GM19463 (cell line): ENCODE measurements around the gene CRACDL.

Source experiments
- ATAC-seq: cut with Tn5 transposase; IDR thresholded peaks from one replicate; pipeline ENCODE4 v1.9.1; 2021; ENCODE audit warnings: mild to moderate bottlenecking, moderate library complexity; ENCODE audit not compliant: unreplicated experiment

Gene CRACDL

DNA sequence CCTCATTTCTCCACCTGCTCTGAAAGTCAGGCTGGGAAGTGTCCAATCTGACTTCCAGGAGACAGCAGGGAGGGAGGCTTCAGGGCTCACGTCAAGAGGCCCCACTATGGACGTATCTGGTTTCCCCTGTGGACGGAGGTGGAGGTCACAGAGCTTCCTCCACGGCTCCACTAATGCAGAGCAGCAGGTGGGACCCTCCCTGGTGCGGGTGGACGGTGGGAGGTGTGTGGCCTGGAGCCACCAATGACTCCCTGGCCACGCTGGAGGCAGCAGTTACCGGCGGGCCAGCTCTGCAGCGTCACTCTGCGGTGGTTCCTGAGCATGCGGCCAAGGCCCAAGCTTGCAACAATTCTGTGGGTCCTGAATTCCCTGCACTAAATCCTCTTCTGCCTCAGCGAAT, 9.0 kb downstream of the CRACDL start:
- no peak for ATAC-seq

- ATAC-seq: no peak
These were observed 9.4 kb downstream of the CRACDL start for GRCh38 chr2:98926601-98927000.

- no peak for ATAC-seq
These were observed 11.1 kb downstream of the CRACDL start for GRCh38 chr2:98924910-98925309.

GRCh38 chr2:98924038-98924830, 11.8 kb downstream of the CRACDL start:
- ATAC-seq: no peak

DNA sequence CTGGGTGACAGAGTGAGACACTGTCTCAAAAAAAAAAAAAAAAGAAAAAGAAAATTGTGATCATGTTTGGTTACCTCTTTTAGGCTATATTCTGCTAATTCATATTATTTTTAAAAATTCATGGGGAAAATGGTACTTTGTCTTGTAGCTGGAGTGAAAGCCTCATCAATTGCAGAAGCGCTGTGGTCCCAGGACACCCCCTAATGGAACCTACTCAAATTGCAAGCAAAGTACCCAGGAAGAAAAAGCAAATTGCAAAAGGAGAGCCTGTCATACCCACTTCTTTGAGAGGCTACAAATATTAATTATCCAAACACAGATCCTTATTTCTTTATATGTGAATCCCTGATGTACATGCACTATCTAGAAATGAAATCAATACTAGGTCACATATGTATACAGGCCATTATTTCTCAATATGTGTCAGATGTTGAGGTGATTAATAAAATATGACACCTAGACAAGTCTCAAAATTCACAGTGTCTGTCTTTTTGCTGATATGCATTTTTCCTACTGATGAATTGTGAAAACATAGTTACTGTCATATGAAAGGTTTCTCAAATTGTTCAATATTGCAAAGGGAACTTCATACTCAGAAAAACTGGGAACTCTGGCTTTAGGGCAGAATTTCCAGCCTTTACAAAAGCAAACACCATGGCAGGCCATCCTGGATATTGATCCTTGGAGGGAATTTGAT, 12.6 kb downstream of the CRACDL start:
- no peak for ATAC-seq

- no peak for ATAC-seq
These were observed 15.0 kb downstream of the CRACDL start for GRCh38 chr2:98921062-98921461.

GRCh38 chr2:98917031-98917471, 19.0 kb downstream of the CRACDL start:
- no peak for ATAC-seq

DNA sequence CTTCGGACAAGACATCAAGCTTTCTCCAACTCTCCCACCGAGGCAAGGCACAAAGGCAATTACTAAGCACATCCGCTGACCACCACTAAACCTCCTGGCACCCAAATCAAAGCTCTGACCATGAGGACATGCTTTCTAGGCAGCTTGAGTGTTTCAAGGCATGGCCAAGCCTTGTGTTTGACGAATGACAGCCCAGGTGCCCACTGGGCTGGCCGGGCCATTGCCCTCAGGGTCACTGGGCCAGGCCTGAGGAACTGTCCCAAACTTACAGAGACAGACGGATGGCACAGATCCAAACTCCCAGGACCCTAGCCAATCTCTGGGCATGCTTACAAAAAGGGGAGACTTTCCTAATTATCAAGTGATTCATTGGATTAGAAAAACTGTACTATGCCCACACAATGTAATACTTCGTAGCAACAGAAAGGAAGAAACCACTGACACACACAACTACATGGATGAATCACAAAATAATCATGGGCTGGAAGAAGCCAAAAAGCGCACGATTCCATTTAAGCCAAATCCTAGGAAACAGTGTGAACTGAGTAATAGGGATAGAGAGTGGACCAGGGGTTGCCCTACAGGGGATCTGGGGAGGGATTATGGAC, 20.2 kb downstream of the CRACDL start:
- ATAC-seq: no peak

DNA sequence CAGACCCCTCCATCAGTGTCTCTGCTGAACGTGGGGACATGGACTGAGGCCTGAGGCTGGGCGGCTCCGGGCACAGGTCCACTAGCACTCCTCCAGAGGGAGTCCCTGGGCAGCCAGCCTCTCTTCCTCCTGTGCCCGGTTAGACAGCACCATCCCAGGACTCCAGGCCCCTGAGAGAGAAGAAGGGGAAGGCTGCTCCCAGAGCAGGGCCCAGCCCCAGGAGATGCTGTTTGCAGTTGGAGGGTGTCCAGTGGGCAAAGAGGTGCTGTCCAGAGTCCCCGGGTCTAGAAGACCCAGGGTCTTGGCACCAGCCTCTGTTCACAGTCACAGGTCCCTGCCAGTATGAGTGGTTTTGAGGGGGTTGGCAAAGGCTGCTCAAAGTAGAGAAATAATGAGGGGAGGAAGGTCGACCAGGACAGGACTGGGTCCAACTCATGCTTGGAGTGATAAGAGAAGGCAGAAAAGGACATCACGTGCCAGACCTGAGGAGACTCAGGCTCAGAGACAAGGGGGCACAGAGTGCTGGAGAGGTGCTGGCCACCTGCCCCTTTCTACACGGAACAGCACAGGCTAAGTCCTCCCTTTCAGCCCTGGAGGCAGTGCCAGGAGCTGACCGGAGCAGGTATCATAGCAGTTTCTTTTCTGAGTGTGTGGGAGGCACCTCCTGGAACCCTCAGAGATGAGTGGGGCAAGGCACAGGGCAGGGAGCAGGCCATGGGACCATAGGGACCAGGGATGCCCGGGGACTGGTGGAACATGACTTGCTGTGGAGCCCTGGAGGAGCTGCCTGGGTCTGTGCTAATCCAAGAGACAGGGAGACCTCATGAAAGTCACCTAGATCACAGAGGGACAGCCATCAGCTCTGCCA, 21.1 kb downstream of the CRACDL start:
- ATAC-seq: no peak

- no peak for ATAC-seq
These were observed 21.9 kb downstream of the CRACDL start for GRCh38 chr2:98913916-98914712.

- no peak for ATAC-seq
These were observed 22.8 kb downstream of the CRACDL start for GRCh38 chr2:98912957-98913915.

DNA sequence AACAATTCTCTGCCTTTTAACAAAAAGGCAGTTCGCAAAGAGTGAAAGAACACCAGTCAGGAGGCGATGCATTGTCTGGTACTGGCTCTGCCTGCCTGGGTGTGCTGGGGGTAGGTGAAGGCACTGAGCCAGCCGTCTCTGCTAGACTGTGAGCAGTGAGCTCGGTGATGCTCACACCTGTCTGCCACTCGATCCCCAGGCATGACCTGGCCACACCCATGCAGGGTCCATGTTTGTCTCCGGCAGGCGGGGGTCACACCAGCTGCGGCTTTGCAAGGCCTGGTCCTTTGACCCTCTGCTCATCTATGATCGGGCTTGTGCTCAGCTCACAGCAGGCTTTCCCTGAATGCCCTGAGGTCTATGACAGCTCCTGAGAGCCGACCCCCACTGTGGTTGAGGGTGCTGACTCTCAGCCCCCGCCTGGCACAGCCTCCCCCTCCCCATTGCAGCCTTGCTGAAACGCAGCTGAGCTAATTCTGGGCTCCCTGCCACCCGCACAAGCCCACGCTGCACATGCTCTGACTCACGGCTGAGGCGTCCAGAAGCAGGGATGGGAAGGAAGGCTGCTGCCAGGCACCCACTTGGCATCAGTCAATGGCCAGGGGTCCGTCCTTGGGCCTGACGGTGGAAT, 23.7 kb downstream of the CRACDL start:
- ATAC-seq: no peak

GRCh38 chr2:98911376-98912154, 24.5 kb downstream of the CRACDL start:
- no peak for ATAC-seq

DNA sequence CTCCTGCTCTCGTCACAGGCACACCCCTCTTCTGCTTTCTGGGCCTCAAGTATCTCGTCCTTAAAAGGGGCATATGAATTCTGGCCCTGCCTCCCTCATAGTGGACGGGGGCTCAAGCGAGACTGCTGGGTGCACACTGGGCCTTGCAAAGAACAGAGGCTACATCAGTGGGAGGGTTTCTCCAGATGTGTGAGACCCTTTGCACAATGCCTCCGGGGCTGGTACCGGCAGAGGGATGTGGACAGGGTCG, 25.0 kb downstream of the CRACDL start:
- ATAC-seq: no peak

- ATAC-seq: no peak
These were observed 25.5 kb downstream of the CRACDL start for GRCh38 chr2:98910349-98911125.

- ATAC-seq: no peak
These were observed 26.5 kb downstream of the CRACDL start for GRCh38 chr2:98909317-98910211.
